OCI-LY1 (cell line): Measurements from ENCODE around the gene CAPS.

Experiments used
- EZH2 ChIP-seq: fragments of 200-600 bp; sonication (generic), shearing (Covaris generic); IDR thresholded peaks from 2 replicates; pipeline ENCODE4 v1.8.0; 2017; ENCODE audit warnings: borderline replicate concordance, mixed run types, mild to moderate bottlenecking, antibody characterized with exemption, low read length, moderate library complexity, mixed read lengths
- TF ChIP-seq, protein P1 (sequence below): fragments of 200-600 bp; sonication (generic), shearing (Covaris generic); IDR thresholded peaks from 2 replicates; pipeline ENCODE4 v1.5.1; 2017; ENCODE audit warnings: mild to moderate bottlenecking, antibody characterized with exemption, low read length, moderate library complexity, mixed read lengths

- TF ChIP-seq EZH2 = no peak
- TF ChIP-seq, protein P1, sequence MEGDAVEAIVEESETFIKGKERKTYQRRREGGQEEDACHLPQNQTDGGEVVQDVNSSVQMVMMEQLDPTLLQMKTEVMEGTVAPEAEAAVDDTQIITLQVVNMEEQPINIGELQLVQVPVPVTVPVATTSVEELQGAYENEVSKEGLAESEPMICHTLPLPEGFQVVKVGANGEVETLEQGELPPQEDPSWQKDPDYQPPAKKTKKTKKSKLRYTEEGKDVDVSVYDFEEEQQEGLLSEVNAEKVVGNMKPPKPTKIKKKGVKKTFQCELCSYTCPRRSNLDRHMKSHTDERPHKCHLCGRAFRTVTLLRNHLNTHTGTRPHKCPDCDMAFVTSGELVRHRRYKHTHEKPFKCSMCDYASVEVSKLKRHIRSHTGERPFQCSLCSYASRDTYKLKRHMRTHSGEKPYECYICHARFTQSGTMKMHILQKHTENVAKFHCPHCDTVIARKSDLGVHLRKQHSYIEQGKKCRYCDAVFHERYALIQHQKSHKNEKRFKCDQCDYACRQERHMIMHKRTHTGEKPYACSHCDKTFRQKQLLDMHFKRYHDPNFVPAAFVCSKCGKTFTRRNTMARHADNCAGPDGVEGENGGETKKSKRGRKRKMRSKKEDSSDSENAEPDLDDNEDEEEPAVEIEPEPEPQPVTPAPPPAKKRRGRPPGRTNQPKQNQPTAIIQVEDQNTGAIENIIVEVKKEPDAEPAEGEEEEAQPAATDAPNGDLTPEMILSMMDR = no peak
Observed at GRCh38 chr19:5958074-5958850, 44.2 kb downstream of the CAPS start.
